ENCODE data around the gene PCSK5. TPM values are rescaled to one million over a fixed set of nuclear protein-coding genes. Genes with fewer than 3 reads are reported as not detected.

Gene PCSK5
- total RNA-seq, 1 donor from 2014 or later: 30.7 TPM

DNA sequence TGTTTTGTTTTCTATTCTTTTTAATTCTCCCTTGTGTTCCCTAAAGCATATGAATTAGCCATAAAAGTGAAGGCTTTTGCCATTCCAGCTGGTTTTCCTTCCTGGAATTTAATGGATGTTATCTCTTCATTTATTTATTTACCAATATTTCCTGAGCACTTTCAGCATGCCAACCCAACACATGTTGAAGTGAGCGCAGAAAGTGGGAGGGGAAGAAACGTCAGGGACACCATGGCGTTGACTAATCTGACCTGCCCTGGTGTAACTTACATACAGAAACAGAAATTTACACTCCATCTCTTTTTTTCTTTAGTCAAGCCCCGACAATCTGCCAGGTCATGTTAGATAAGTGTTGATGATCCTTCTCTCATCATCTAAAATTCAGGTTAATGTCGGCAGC is 247.5 kb downstream of the PCSK5 start:
- DNase-seq (ENCODE audit: extremely low spot score, unreplicated experiment): no peak
- Mint-ChIP-seq H3K27ac (no peak overlapping the region), H3K9me3 (peaks cover 5% of the 10 kb centered on the region), H3K4me3 (no peak overlapping the region), H3K27me3 (no peaks in the 10 kb centered on the region), H3K4me1 (ENCODE audit: unreplicated experiment) (peaks cover 9% of the 10 kb centered on the region), H3K36me3 (peaks cover 3% of the 10 kb centered on the region)
- TF ChIP-seq, protein P1, sequence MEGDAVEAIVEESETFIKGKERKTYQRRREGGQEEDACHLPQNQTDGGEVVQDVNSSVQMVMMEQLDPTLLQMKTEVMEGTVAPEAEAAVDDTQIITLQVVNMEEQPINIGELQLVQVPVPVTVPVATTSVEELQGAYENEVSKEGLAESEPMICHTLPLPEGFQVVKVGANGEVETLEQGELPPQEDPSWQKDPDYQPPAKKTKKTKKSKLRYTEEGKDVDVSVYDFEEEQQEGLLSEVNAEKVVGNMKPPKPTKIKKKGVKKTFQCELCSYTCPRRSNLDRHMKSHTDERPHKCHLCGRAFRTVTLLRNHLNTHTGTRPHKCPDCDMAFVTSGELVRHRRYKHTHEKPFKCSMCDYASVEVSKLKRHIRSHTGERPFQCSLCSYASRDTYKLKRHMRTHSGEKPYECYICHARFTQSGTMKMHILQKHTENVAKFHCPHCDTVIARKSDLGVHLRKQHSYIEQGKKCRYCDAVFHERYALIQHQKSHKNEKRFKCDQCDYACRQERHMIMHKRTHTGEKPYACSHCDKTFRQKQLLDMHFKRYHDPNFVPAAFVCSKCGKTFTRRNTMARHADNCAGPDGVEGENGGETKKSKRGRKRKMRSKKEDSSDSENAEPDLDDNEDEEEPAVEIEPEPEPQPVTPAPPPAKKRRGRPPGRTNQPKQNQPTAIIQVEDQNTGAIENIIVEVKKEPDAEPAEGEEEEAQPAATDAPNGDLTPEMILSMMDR (conservative IDR thresholded peaks at IDR 0.05): no peak

DNA sequence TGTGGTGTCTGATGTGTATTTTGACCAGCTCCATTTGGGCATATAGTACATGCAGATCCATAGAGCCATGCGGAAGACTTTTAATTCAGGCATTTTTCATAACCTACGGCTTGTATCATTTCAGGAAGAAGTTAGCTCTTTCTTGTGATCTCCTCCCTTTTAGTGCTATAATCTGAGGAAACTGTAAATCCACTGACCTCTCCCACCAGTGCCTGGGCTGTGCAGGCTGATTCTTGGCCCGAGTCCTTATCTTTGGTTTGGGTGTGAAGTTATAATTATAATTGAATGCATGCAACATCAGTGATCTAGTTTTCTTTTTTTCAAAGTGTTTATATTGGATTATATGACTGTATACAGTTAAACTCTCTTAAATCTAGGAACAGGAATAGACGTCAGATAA is 247.9 kb downstream of the PCSK5 start:
- Mint-ChIP-seq H3K36me3 (no peaks in the 10 kb centered on the region), H3K27me3 (no peaks in the 10 kb centered on the region), H3K9me3 (peaks cover 5% of the 10 kb centered on the region), H3K4me3 (no peak overlapping the region), H3K27ac (no peak overlapping the region), H3K4me1 (ENCODE audit: unreplicated experiment) (peaks cover 9% of the 10 kb centered on the region)
- TF ChIP-seq, protein P1 (conservative IDR thresholded peaks at IDR 0.05): no peak
- no peak for DNase-seq (ENCODE audit: extremely low spot score, unreplicated experiment)

DNA sequence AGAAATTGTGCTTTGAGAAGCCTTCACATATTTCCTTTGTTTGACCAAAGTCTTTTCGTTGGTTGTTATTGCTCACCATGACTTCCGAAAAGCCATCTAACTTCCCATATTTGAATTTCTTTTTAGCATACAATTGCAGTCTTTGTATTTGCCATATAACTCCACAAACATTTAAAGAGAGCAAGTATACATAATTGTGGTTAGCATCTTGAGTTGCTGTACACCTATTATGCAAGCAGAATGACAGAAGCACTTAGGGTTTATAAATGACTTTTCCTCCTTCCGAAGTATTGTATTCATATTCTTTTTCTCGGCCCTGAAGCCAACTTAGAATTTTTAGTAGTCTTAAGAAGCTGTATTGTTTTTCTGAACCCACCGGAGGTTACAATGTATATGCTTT is 253.4 kb downstream of the PCSK5 start:
- DNase-seq (ENCODE audit: extremely low spot score, unreplicated experiment): no peak
- Mint-ChIP-seq H3K27me3 (peaks cover 4% of the 10 kb centered on the region), H3K27ac (no peak overlapping the region), H3K4me1 (ENCODE audit: unreplicated experiment) (peaks cover 10% of the 10 kb centered on the region), H3K4me3 (no peak overlapping the region), H3K36me3 (peaks cover 9% of the 10 kb centered on the region), H3K9me3 (peaks cover 5% of the 10 kb centered on the region)
- TF ChIP-seq, protein P1 (conservative IDR thresholded peaks at IDR 0.05): no peak

DNA sequence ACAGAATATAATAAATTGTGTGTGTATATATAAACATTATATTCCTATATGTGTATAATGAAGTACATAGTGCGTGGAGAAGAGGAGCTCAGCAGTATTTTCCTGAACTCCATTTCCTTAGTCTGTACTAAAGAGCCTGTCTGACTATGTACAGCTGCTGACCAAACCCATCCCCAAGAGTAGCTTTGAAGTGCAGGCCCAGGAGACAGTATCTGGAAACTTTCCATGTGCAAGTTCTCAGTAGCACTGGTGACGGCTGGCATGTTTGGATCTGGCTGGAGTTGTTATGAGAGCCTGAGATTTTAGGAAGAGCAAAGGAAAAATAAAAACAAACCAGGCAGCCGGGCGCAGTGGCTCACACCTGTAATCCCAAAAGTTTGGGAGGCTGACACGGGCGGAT is 259.5 kb downstream of the PCSK5 start:
- no peaks in the 10 kb centered on the region for H3K9me3 Mint-ChIP-seq
- H3K36me3 Mint-ChIP-seq: peaks cover 12% of the 10 kb centered on the region
- no peak for DNase-seq (ENCODE audit: extremely low spot score, unreplicated experiment)
- peaks cover 7% of the 10 kb centered on the region for H3K27me3 Mint-ChIP-seq
- H3K4me3 Mint-ChIP-seq: no peak overlapping the region
- no peak overlapping the region for H3K27ac Mint-ChIP-seq
- TF ChIP-seq, protein P1 (conservative IDR thresholded peaks at IDR 0.05): no peak
- peaks cover 13% of the 10 kb centered on the region for H3K4me1 Mint-ChIP-seq (ENCODE audit: unreplicated experiment)

DNA sequence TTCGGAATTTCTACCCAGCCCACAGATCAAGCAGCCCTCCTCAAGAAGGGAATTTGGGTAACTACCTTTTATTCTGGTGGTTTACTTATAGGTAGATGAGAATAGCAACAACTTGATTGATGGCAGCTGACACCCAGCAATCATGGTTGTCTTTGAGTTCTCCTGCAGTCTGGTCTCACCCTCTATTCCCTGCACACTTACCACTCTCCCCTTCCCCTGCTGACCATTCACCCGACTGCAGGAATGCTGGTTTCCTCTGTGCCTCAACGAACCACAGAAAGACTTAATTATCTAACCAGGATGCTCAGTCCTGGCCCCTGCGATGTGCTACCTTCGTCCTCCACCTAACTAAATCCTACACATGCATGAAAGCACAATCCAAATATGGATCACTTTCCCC is 260.8 kb downstream of the PCSK5 start:
- DNase-seq (ENCODE audit: extremely low spot score, unreplicated experiment): no peak
- H3K27me3 Mint-ChIP-seq: peaks cover 7% of the 10 kb centered on the region
- peaks cover 12% of the 10 kb centered on the region for H3K36me3 Mint-ChIP-seq
- H3K9me3 Mint-ChIP-seq: no peaks in the 10 kb centered on the region
- H3K4me3 Mint-ChIP-seq: no peak overlapping the region
- peaks cover 13% of the 10 kb centered on the region for H3K4me1 Mint-ChIP-seq (ENCODE audit: unreplicated experiment)
- no peak overlapping the region for H3K27ac Mint-ChIP-seq
- TF ChIP-seq, protein P1 (conservative IDR thresholded peaks at IDR 0.05): no peak

DNA sequence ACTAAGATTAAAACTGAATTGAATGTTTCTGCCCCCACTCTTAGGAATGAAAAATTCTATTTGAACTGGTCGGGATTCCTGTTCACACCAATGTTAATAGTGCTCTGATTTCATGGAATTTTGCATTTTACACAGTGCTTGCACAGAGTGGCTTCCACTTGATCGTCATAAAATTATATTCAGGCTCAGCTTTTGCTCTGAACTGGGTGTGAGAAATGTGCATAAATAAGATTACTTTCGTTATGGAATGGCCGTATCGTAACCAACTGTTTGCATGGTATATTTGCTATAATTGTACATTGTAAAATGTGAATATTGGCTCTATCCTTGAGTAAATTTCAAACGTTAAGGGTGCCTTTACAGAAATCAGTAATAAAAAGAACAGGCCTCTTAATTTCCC is 262.9 kb downstream of the PCSK5 start:
- Mint-ChIP-seq H3K27me3 (peaks cover 6% of the 10 kb centered on the region), H3K36me3 (peaks cover 11% of the 10 kb centered on the region), H3K9me3 (no peaks in the 10 kb centered on the region), H3K4me1 (ENCODE audit: unreplicated experiment) (peaks cover 13% of the 10 kb centered on the region), H3K27ac (no peak overlapping the region), H3K4me3 (no peak overlapping the region)
- TF ChIP-seq, protein P1 (conservative IDR thresholded peaks at IDR 0.05): no peak
- DNase-seq (ENCODE audit: extremely low spot score, unreplicated experiment): no peak
